ENCODE results near the gene MORN1. TPM values are rescaled to one million over a fixed set of nuclear protein-coding genes. Genes with fewer than 3 reads are reported as not detected.

The MORN1 gene
- total RNA-seq, 1 donor from 2014 or later: 12.7 TPM

DNA sequence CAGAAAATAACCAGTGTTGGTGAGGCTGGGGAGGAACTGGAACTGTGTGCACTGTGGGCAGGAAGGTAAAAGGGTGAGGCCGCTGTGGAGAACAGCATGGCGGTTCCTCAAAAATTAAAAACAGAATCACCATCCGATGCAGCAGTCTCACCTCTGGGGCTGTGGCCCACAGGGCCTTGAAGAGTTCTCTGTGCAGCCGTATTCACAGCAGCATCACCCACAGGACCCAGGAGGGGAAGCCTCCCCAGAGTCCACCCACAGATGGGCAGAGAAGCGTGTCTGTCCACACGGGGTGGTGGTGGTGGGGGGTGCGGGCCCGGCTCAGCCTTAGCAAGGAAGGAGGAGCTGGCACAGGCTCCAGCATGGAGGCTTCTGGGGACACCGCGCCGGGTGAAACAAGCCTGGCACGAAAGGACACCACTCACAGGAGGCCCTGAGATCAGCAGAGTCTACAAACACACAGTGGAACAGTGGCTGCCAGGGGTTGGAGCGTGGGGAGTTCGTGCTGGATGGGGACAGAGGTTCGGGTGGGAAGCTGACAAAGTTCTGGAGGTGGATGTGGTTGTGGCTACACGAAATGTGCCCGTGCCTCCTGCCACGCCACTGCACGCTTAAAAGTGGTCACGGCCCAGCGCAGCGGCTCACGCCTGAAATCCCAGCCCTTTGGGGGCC lies 11.5 kb downstream of the MORN1 start:
- H3K36me3 Mint-ChIP-seq (ENCODE audit: unreplicated experiment): no peaks in the 10 kb centered on the region
- no peak overlapping the region for H3K4me3 Mint-ChIP-seq (ENCODE audit: unreplicated experiment)
- no peaks in the 10 kb centered on the region for H3K27me3 Mint-ChIP-seq (ENCODE audit: unreplicated experiment)
- no peaks in the 10 kb centered on the region for H3K9me3 Mint-ChIP-seq (ENCODE audit: unreplicated experiment)
- TF ChIP-seq, protein P1, sequence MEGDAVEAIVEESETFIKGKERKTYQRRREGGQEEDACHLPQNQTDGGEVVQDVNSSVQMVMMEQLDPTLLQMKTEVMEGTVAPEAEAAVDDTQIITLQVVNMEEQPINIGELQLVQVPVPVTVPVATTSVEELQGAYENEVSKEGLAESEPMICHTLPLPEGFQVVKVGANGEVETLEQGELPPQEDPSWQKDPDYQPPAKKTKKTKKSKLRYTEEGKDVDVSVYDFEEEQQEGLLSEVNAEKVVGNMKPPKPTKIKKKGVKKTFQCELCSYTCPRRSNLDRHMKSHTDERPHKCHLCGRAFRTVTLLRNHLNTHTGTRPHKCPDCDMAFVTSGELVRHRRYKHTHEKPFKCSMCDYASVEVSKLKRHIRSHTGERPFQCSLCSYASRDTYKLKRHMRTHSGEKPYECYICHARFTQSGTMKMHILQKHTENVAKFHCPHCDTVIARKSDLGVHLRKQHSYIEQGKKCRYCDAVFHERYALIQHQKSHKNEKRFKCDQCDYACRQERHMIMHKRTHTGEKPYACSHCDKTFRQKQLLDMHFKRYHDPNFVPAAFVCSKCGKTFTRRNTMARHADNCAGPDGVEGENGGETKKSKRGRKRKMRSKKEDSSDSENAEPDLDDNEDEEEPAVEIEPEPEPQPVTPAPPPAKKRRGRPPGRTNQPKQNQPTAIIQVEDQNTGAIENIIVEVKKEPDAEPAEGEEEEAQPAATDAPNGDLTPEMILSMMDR (IDR thresholded peaks at IDR 0.05): no peak
- H3K4me1 Mint-ChIP-seq (ENCODE audit: unreplicated experiment): no peaks in the 10 kb centered on the region
- H3K27ac Mint-ChIP-seq (ENCODE audit: unreplicated experiment): no peak overlapping the region
- DNase-seq (ENCODE audit: extremely low spot score, unreplicated experiment): no peak

DNA sequence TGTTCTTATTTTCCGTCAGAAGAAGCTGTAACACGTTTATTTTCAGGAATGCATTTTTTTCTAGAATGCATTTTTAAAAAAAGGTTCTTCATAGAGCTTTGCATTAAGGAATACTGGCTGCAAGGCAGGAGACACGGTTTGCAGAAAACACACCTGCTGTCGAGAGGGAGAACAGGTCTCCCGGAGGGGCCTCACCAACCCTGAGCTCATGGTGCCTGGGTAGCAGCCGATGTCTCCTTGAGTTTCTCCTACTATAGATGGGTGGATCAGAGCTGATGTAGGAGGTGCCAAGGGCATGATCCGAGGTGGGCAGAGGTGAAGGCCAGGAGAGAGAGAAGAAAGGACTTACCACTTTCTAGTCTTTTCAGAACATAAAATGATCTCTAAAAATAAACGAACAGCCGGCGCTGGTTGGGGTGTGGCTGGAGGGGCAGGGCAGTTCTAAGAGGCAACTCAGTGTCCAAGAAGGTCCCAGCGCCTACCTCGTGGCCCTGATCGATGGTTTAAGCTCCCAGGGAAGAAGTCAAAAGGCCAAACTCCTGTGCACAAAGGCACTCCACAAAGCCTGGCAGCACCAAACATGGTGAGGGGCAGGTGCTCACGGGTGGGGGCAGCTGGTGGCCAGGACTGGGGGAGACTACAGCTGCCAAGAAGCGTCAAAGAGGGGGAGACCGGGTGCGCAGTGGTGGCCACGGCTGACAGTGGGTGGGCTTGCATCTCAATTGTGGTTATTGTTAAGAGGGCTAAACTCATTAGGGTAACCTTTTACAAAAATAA lies 12.2 kb downstream of the MORN1 start:
- TF ChIP-seq, protein P1 (IDR thresholded peaks at IDR 0.05): no peak
- Mint-ChIP-seq H3K27me3 (ENCODE audit: unreplicated experiment) (no peaks in the 10 kb centered on the region), H3K4me3 (ENCODE audit: unreplicated experiment) (no peak overlapping the region), H3K9me3 (ENCODE audit: unreplicated experiment) (no peaks in the 10 kb centered on the region), H3K4me1 (ENCODE audit: unreplicated experiment) (no peaks in the 10 kb centered on the region), H3K36me3 (ENCODE audit: unreplicated experiment) (no peaks in the 10 kb centered on the region), H3K27ac (ENCODE audit: unreplicated experiment) (no peak overlapping the region)
- no peak for DNase-seq (ENCODE audit: extremely low spot score, unreplicated experiment)

DNA sequence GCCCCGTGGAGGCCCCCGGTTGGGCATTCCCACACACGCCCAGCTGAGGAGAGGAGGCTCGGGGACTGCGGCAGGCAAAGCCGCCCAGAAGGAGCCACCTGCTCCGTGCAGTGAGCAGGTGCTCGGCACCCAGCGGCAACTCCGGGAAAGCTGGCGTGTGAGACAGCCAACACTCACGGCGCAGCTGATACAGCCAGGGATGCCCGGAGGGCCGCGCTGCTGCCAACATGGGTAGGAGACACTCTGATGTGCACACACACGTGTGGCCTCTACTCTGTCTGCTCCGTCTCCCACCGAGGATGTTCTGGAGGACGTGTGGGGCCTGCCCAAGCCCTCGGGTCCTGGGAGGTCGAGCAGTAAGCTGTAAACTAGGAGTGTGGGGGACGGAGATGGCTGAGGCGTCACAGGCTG lies 12.9 kb downstream of the MORN1 start:
- DNase-seq (ENCODE audit: extremely low spot score, unreplicated experiment): no peak
- TF ChIP-seq, protein P1 (IDR thresholded peaks at IDR 0.05): no peak
- Mint-ChIP-seq H3K36me3 (ENCODE audit: unreplicated experiment) (no peaks in the 10 kb centered on the region), H3K27ac (ENCODE audit: unreplicated experiment) (no peak overlapping the region), H3K4me3 (ENCODE audit: unreplicated experiment) (no peak overlapping the region), H3K4me1 (ENCODE audit: unreplicated experiment) (peaks cover 2% of the 10 kb centered on the region), H3K27me3 (ENCODE audit: unreplicated experiment) (no peaks in the 10 kb centered on the region), H3K9me3 (ENCODE audit: unreplicated experiment) (no peaks in the 10 kb centered on the region)

DNA sequence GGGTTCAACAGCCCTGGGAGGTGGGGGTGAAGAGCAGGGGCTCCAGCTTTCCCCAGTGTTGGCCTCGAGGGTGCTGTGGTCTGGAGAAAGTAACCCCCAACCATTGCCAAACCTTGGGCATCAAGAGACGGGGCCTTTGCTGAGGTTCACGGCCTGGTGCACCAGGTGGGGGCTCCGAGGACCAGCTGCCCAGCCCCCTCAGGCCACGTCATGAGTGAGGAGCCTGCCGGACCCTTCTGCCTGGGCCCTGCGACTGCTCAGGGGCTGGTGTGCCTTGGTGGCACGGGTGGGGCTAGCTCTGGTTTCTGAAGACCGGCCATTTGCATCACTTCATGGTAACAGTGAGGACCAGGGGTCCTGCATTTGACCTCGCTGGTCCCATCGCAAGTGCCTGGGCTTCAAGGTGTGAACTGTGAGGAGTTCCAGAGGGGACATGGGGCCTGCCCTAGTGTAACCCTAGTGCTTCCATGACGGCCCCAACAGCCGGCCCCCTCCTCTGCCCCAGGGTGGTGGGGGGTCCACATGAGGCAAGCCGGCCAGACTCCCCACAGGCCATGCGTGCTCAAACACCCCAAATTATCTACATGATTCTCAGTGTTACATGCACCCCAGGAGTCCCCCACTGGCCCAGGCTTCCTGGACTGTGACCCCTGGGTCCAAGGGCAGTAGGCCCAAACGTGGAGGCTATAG lies 13.5 kb downstream of the MORN1 start:
- no peak for DNase-seq (ENCODE audit: extremely low spot score, unreplicated experiment)
- H3K27ac Mint-ChIP-seq (ENCODE audit: unreplicated experiment): no peak overlapping the region

More for the DNA sequence above, 13.5 kb downstream of the MORN1 start:
- no peaks in the 10 kb centered on the region for H3K27me3 Mint-ChIP-seq (ENCODE audit: unreplicated experiment)
- H3K4me1 Mint-ChIP-seq (ENCODE audit: unreplicated experiment): peaks cover 6% of the 10 kb centered on the region
- H3K36me3 Mint-ChIP-seq (ENCODE audit: unreplicated experiment): no peaks in the 10 kb centered on the region
- H3K4me3 Mint-ChIP-seq (ENCODE audit: unreplicated experiment): no peak overlapping the region
- TF ChIP-seq, protein P1 (IDR thresholded peaks at IDR 0.05): no peak
- H3K9me3 Mint-ChIP-seq (ENCODE audit: unreplicated experiment): no peaks in the 10 kb centered on the region
